Stimulated activated CD8-positive, alpha-beta memory T cell treated with anti-CD3 and anti-CD28 coated beads, Interleukin-7, amount 100 ng/mL, for 24 hours (primary cell): ENCODE measurements around the gene SNRPE.
"Not testable (repeated sequence)": the region's sequence is repeated elsewhere in the genome, so short reads cannot be mapped to it uniquely, and the experiment has no call there.

ENCODE experiments used
- DNase-seq: peaks from one replicate; pipeline ENCODE4 v3.0.0-alpha.2; 2020; ENCODE audit warnings: low read depth

The SNRPE gene

DNA sequence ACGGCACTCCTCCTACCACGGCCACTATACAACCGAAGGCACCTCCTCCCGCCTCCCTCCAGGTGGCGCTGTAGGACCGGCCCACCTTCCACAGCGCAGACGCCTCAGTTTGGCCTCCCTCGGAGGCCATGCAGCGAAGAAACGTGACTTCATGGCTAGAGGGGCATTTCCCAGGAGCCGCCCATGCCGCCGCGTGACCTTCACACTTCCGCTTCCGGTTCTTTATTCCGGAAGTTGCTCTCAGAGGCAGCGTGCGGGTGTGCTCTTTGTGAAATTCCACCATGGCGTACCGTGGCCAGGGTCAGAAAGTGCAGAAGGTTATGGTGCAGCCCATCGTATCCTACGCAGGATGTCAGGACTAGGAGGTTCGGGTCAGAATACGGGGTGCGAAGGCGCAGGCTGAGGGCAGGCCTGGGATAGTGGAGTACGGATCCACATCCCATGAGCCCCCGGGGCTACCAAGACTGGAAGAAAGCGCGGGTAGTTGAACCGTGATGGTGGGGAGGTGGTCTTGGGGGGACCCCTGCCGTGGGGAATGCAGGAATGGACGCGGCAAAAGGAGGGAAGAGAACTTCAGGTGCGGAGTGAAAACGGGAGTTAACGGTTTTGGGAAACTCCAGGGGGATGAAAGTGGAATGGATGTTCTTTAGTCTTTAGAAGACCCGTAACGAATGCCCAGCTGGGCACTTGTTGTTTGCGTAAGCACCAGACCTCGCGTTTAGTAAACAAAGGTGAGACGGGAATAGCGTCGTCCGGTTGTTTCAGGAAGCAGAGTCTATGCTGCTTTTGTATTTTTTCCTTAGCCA lies at the start of gene SNRPE:
SNRPE (plus strand) TSS at position 221 of the 806 bp plus-strand sequence; CDS start at position 282, 61 bp downstream.
- DNase-seq: peak; percentile 87

DNA sequence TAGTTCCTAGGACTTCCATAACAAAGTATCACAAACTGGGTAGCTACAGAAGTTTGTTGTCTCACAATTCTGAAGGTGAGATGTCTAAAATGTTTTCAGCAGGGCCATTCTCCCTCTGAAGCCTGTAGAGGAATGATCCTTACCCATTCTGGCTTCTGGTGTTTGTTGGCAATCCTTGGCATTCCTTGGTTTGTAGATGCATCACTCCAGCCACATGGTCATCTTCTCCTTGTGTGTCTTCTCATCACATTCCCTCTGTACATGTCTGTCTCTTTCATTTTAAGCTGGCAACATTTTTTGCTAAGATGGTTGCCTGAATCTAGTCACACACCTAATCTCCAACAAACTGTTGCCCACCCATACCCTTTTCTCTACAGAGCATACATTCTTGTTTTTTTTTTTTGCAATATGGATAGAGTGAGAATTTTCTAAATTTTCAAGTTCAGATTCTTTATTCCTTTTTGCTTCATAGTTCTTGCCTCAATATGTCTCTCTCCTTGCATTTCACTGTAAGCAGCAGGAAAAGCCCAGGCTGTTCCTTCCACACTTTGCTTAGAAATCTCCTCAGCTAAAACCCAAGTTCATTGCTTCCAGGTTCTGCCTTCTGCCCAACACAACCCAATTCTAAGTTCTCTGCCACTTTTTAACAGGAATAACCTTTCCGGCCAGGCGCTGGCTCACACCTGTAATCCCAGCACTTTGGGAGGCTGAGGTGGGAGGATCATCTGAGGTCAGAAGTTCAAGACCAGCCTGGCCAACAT lies 47.6 kb upstream of the SNRPE start:
- DNase-seq: no peak

DNA sequence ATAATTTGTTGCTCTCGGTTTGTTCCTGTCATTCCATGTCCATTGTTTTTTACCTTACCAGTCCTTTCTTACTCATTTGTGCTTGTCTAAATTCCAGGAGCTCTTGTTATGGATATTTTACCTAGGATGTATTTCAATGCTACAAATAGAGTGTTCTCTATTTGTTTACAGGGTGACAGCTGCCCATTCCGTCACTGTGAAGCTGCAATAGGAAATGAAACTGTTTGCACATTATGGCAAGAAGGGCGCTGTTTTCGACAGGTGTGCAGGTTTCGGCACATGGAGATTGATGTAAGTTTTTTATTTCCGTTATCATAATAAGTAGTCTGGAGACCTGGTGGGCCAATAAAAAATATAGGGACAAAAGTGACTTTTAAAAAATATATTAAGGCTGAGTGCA lies 43.0 kb upstream of the SNRPE start:
- DNase-seq: no peak

DNA sequence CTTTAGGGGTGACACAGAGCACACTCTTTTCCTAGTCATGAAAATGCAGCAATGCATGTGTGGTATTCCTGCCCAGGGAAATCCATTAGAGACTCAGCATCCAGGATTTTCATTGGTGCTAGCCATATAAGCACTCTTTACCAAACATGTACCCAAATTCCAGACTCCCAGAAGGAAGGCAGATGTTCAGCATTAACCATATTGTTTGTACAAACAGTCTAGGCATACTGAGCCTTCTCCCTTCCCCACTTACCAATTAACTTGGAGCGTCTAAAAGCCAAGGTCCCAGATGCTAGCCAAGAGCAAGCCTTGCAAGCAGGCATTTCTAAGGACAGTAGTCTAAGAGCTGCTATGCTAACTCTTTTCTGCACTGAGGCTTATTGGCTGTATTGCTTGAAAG lies 38.1 kb upstream of the SNRPE start:
- DNase-seq: no peak

DNA sequence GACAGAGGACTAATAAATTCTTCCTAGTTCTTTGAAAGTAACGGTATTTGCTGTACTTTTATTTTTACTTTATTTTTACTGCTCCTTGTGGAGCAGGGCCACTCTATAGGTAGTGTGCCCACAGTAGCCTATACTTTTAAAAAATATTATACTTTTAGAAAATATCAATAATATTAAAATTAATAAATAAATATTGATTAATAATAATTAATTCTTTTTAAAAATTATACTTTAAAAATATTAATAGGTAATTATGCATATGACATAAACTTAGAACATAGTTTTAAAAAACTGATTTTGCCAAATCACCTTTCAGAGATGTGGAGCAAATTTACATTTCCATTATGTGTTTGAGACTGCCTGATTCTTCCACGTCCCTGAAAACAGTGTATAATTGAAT lies 35.2 kb upstream of the SNRPE start:
- no peak for DNase-seq

DNA sequence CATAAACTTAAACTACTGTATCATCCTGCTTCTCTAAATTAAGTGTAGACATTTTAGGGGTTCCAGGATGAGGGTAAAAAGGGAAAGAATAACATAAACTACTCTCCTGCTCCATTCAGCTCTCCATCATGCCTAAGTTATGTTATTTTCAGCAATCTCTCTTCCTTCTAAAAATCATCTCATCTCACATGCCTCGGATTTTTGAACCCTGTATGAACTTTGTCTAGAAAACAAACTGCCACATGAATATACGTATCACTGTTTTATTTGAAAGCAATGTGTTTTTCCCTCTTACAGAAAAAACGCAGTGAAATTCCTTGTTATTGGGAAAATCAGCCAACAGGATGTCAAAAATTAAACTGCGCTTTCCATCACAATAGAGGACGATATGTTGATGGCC lies 33.4 kb upstream of the SNRPE start:
- no peak for DNase-seq

DNA sequence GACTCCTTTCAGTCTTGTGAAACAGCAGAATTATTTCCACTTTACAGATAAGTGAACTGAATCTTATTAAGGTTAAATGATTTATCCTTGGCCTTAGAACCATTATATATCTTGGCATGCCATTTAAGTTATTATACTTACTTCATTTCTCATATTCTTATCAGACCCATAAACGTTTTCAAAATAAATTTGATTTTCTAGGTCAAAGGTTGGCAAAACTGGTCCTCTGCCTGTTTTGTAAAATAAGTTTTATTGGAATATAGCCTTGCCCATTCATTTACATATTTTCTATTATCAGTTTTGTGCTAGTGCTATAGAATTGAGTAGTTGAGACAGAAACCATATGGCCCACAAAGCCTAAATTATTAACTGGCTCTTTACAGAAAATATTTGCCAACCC lies 32.9 kb upstream of the SNRPE start:
- no peak for DNase-seq

DNA sequence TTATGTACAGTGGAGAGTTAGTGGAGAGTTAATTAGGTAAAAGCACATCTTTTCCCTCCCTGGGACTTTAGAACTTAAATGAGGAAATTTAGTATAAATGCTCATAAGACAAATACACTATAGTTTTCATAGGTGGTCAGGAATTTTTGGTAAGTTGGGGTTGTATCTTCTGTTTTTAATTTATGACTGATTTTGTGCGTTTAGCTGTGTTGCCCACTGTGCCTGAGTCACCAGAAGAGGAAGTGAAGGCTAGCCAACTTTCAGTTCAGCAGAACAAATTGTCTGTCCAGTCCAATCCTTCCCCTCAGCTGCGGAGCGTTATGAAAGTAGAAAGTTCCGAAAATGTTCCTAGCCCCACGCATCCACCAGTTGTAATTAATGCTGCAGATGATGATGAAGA lies 32.2 kb upstream of the SNRPE start:
- not testable (repeated sequence) for DNase-seq

DNA sequence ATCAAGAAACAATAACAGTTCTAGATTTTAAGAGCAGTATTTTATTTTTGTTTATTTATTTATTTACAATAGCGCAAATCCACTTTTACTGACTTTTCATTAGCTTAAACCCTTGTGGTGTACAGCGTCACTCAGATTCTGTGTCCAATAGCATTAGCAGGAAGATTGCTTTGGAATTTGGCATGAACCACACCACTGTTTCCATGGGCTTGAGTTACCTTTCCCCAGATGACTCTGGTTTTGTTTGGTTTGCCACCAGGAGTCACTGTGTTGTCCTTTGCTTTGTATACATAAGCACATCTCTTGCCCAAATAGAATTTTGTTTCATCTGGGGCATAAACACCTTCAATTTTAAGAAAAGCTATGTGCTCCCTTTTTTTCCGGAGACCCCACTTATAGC lies 25.9 kb upstream of the SNRPE start:
- no peak for DNase-seq

DNA sequence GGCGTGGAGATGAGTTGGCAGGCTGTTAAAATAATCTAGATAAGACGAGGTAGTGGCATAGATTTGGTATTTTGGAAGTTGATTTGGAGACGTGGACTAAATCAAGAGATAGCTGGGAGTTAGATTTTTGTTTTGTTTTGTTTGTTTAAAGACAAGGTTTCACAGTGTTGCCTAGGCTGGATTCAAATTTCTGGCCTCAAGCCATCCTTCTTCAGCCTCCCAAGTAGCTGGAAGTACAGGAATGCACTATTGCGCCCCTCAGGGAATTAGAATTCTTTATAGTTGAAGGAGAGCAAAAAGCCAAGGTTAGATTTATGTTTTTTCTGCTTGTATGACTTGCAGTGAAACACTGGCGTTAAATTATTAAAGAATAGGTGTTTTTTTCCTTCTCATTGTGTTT lies 22.3 kb upstream of the SNRPE start:
- DNase-seq: no peak

DNA sequence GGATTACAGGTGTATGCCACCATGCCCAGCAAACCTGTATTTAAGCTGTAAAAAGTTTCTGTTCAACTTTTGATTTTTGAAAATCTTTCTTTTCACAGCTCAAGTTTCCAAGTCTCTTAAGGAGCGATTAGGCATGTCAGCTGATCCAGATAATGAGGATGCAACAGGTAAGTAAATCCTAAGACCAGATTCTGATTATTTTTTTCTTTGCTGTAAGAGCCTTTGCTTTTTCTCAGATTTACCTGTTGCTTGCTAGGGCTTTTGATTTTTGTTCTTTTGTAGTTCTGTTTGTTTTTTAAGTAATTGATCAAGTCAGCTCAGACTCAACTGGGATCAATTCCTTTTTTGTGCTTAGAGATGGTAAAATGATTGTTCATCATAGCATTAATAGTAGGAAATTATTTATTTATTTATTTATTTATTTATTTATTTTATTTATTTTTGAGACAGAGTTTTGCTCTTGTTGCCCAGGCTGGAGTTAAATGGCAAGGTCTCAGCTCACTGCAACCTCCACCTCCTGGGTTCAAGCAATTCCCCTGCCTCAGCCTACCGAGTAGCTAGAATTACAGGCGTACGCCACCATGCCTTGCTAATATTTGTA lies 21.1 kb upstream of the SNRPE start:
- DNase-seq: no peak

DNA sequence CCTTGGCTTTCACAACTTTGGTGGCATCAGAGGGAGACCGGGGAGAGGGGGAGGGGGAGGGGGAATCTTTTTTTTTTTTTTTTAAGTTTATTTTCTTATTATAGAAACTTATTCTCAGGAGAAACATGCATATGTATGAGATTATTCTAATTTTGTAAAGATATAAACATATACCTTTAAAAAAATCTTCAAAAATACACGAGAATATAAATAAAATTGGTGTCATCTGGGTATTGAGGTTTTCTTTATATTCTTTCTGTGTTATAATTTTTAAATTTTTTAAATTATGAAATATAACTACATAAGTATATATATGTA lies 18.9 kb upstream of the SNRPE start:
- no peak for DNase-seq

DNA sequence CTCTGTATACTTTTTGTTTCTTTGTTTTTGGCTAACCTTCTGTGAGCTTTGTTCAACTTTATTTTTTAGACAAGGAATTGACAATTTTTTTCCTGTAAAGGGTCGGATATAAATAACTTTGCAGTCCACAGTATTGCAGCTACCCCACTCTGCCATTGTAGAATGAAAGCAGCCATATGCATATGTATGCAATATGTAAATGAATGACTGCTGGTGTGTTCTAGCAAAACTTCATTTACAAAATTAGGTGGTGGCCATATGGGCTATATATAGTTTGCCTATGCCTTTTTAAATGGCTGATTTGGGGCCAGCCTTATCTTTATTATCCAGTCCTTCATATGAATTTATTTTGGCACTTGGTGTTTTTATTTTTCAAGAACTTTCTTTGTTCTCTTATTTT lies 18.0 kb upstream of the SNRPE start:
- DNase-seq: no peak

DNA sequence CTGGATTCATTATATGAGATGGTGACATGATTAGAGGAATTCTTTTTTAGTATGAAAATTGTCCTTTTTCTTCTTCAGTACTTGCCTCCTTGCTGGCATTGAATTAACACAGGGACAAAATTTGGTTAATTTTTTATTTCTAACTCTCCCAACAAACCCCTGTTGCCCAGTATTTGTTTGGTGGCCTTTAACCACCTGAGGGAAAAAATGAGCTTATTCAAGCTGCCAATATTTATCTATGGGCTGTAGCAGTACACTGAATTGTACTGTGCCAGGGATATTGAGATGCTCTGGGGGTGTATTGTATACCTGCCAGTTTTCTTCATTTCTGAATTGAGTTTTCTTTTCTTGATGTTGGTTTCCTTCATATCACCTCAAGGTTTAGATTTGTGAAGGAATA lies 8.3 kb upstream of the SNRPE start:
- not testable (repeated sequence) for DNase-seq

DNA sequence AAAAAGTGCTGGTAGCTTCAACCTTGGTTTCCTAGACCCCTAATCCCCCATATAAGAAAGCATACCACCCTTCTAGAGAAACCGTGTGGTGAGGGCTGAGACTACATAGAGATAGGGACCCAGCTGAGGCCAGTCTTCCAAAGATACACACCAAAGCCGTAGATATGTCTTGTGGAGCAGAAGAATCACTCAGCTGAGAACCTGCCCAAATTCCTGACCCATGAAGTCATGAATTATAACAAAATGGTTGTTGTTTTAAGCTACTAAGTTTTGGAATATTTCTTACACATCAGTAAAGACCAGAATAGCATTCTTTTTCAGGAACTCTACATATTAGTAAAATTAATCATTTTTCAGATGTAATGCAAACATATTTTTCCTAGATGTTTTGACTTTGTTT lies 3.3 kb upstream of the SNRPE start:
- no peak for DNase-seq

DNA sequence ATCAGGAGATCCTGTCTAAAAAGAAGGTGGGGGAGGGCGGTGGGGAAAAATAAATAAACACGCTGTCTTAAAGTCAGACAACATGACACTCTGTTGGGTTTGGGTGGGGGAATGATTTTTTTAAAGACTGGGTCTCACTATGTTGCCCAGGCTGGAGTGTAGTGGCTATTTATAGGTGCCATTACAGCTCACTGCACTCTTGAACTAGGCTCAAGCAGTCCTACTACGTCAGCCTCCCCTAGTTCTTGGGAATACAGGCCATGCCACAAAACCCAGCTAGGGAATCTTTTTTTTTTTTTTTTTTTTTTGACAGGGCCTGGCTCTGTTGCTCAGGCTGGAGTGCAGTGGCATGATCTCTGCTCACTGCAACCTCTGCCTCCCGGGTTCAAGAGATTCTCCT lies 2.4 kb upstream of the SNRPE start:
- no peak for DNase-seq

DNA sequence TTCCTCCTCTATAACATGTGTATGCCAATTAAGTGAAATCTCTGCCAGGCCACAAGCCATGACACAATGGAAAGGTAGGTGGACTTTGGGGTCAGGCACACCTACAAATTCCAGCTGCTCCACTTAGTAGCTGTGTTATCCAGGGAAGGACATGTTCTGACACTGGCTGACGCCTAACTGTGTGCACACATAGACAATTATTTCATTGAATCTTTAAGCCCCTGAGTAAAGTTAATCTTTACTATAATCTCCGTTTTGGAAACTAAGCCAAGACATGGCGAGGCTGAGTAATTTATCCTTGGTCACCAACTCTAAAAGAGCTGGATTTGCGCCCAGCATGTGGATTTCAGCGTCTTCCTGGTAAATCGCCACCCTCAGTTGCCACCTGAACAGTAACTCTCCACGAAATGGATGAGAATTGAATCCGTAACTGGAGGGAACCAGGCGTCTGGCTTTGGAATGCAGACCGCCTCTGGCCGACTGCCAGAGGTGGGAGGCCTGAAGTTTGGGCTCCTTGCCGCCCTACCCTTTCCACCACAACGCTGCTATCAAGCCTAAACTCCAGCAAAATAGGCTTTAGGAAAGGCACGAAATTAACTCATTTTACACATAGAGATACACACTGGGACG lies 888 bp upstream of the SNRPE start:
- no peak for DNase-seq

DNA sequence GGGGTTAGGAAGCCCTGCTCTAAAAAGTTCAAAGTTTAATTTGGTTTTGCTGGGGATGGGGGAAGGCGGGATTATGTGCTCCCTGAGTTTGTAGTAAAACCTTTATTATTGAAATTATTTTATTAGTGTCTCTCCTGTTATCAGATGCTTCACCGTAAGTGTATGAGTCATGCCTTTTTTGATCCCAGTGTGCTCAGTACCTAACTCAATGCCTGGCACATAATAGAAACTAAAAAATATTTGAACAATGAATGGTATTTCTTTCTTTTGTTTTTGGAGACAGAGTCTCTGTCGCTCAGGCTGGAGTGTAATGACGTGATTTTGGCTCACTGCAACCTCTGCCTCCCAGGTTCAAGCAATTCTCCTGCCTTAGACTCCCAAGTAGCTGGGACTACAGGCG lies 6.4 kb downstream of the SNRPE start:
- no peak for DNase-seq

DNA sequence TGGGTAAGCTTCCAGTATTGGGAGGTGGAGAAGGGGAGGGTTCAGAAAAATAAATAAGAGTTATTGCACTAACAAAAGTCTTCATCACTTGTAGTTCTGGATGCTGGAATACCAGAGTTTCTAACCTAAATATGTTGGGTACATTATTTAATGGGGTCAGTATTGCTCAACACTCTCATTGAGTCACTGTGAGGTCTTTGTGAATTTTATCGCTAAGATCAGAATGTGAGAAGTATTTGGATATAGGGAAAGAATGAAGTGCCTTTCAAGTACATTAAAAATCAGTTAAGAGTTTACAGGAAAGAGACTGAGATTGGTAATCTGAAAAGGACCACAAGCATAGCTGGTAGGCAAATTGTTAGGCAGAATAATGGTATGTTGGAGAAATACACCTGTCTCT lies 8.8 kb downstream of the SNRPE start:
- DNase-seq: no peak

DNA sequence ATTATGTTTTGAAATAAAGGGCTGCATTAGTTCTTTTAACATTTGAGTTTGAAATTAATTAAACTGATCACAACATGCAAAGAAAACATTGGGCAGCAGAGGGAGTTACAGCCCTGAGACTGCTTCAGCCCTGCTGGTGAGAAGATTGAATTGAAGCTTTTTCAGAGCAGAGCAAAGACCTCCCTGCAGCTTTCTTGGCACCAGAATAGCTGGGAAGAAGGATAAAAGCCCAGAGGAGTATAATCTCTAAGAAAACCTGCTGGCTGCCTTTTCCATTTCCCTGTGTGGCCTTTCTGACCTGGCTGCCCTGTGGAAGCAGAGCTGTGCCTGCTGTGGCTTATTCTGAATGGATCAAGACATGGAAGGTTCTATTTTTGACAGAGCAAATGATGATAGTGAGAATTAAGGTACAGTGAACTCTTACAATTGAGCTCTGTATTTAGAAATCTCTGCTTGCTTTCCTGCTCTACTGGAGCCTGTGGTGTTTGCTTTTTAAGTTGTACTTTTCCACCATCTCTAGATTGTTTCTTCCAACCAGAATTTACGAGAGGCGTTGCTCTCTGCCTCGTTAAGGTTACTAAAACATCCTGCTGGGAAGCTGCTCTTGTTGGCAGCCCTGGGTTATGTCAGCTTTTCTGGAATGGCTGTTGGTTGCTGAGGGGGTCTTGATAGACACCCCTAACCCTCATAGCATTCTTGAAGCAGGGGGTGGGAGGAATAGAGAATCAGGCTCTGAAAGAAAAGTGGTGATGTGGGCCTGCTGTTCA lies 9.9 kb downstream of the SNRPE start:
- DNase-seq: no peak

DNA sequence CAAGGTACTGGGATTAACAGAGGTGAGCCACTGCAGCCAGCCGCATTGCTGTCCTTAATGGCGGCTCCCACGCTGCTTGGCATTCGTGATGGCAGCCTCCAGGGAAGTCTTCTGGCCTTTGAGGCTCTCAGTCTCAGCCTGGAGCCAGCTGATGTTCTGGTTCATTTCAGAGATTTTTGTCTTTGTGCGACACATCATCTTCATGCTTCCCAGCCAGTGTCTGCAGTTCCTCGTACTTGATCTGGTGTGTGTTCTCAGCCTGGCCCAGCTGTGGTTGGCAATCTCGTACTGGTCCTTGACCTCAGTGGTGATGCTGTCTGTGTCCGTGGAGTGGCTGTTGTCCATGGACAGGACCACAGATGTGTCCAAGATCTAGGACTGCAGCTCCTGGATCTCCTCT lies 11.7 kb downstream of the SNRPE start:
- no peak for DNase-seq

DNA sequence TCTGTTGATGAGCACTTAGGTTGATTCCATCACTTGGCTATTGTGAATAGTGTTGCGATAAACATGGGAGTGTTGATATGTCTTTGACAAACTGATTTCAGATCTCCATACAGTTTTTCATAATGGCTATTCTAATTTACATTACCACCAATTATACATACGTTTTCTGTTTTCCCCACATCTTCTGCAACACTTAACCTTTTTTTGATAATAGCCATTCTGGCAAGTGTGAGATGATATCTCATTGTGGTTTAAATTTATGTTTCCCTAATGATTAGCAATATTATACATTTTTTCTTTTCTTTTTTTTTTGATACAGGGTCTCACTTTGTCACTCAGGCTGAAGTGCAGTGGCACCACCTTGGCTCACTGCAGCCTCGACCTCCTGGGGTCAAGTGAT lies 17.0 kb downstream of the SNRPE start:
- DNase-seq: no peak
